Suprapubic skin (tissue), 4 donors: ENCODE results near the gene LCMT1. TPM values are rescaled to one million over a fixed set of nuclear protein-coding genes. Genes with fewer than 3 reads are reported as not detected.

Experiments
- DNase-seq, 2 donors: peaks; one replicate each; pipeline ENCODE4 v3.0.0-alpha.2; 2019; ENCODE audit warnings: low spot score in 2 of 2
- H3K27ac ChIP-seq: fragments of 200-600 bp; sonication (generic); one replicate; pipeline ENCODE4 v1.5.1; 2019
- H3K27me3 ChIP-seq: fragments of 200-600 bp; sonication (generic); one replicate; pipeline ENCODE4 v1.5.1; 2019
- H3K36me3 ChIP-seq: fragments of 200-600 bp; sonication (generic); one replicate; pipeline ENCODE4 v1.5.1; 2019
- H3K4me1 ChIP-seq: fragments of 200-600 bp; sonication (generic); one replicate; pipeline ENCODE4 v1.5.1; 2019
- H3K4me3 ChIP-seq: fragments of 200-600 bp; sonication (generic); one replicate; pipeline ENCODE4 v1.5.1; 2019; ENCODE audit warnings: mild to moderate bottlenecking
- H3K9me3 ChIP-seq: fragments of 200-600 bp; sonication (generic); one replicate; pipeline ENCODE4 v1.5.1; 2019
- CTCF ChIP-seq, 2 donors: fragments of 200-600 bp in 1 of 2; fragments of 450-650 bp in 1 of 2; sonication (generic) in 1 of 2; IDR thresholded peaks; one replicate each; pipeline ENCODE4 v1.5.1; 2016 to 2019; ENCODE audit warnings: antibody characterized with exemption in 2 of 2, mild to moderate bottlenecking in 1 of 2, moderate library complexity in 1 of 2
- EP300 ChIP-seq: sonication (generic); formaldehyde crosslinking; IDR thresholded peaks from one replicate; pipeline ENCODE4 v1.6.1; 2017; ENCODE audit warnings: antibody characterized with exemption
- POLR2A ChIP-seq, 2 donors: fragments of 450-650 bp; IDR thresholded peaks; one replicate each; pipeline ENCODE4 v1.6.1; 2017; ENCODE audit warnings: antibody characterized with exemption in 2 of 2, mild to moderate bottlenecking in 2 of 2, moderate library complexity in 2 of 2
- POLR2AphosphoS5 ChIP-seq, 3 donors: sonication (generic); formaldehyde crosslinking; IDR thresholded peaks; one replicate each; pipeline ENCODE4 v1.6.1; 2017; ENCODE audit warnings: antibody characterized with exemption in 3 of 3
- WGBS: methylation state at CpG from one replicate; pipeline ENCODE4 v1.1.5; 2018; 5-methylcytosine and 5-hydroxymethylcytosine counted together
- total RNA-seq, 4 donors: library from RNA; depleted of rRNA; stranded (reverse); fragments of >200 nt; gene quantifications; one replicate each; pipeline ENCODE4 v1.1.0, GENCODE V29; 2016

Gene LCMT1
- total RNA-seq, 4 donors from 2014 or later: 41.2 to 54.3 (median 42.8) TPM

GRCh38 chr16:25084797-25085196 is 26.7 kb upstream of the LCMT1 start:
- Histone ChIP-seq H3K36me3 (no peaks in the 10 kb centered on the region), H3K27me3 (no peaks in the 10 kb centered on the region), H3K4me1 (no peaks in the 10 kb centered on the region), H3K27ac (no peak overlapping the region), H3K9me3 (no peaks in the 10 kb centered on the region), H3K4me3 (no peak overlapping the region)
- no peak for DNase-seq
- no peak for TF ChIP-seq EP300
- TF ChIP-seq POLR2AphosphoS5 (IDR thresholded peaks at IDR 0.05): no peak
- no peak for TF ChIP-seq POLR2A (IDR thresholded peaks at IDR 0.05)
- no peak for TF ChIP-seq CTCF (IDR thresholded peaks at IDR 0.05)
- 75% methylated on average over 6 of the region's 6 CpGs for WGBS

- TF ChIP-seq CTCF (IDR thresholded peaks at IDR 0.05) (no peak), POLR2A (IDR thresholded peaks at IDR 0.05) (no peak), EP300 (no peak), POLR2AphosphoS5 (IDR thresholded peaks at IDR 0.05) (no peak)
- DNase-seq: no peak
- 73% methylated on average over 5 of the region's 5 CpGs for WGBS
- H3K27me3 ChIP-seq: no peaks in the 10 kb centered on the region
- no peaks in the 10 kb centered on the region for H3K9me3 ChIP-seq
- no peak overlapping the region for H3K27ac ChIP-seq
- no peaks in the 10 kb centered on the region for H3K36me3 ChIP-seq
- no peak overlapping the region for H3K4me3 ChIP-seq
- H3K4me1 ChIP-seq: no peaks in the 10 kb centered on the region
Observed at GRCh38 chr16:25087761-25088160, 23.8 kb upstream of the LCMT1 start.

GRCh38 chr16:25089351-25089750 is 22.2 kb upstream of the LCMT1 start:
- Histone ChIP-seq H3K4me3 (no peak overlapping the region), H3K9me3 (no peaks in the 10 kb centered on the region), H3K27me3 (no peaks in the 10 kb centered on the region), H3K4me1 (no peaks in the 10 kb centered on the region), H3K36me3 (no peaks in the 10 kb centered on the region), H3K27ac (no peak overlapping the region)
- no peak for TF ChIP-seq POLR2A (IDR thresholded peaks at IDR 0.05)
- no peak for TF ChIP-seq EP300
- TF ChIP-seq POLR2AphosphoS5 (IDR thresholded peaks at IDR 0.05): no peak
- TF ChIP-seq CTCF (IDR thresholded peaks at IDR 0.05): no peak
- no peak for DNase-seq
- WGBS: 69% methylated on average over 5 of the region's 5 CpGs

- Histone ChIP-seq H3K27me3 (no peaks in the 10 kb centered on the region), H3K4me1 (no peaks in the 10 kb centered on the region), H3K27ac (no peak overlapping the region), H3K4me3 (no peak overlapping the region), H3K36me3 (no peaks in the 10 kb centered on the region), H3K9me3 (no peaks in the 10 kb centered on the region)
- 80% methylated on average over 10 of the region's 10 CpGs for WGBS
- TF ChIP-seq EP300: no peak
- TF ChIP-seq POLR2AphosphoS5 (IDR thresholded peaks at IDR 0.05): no peak
- no peak for TF ChIP-seq POLR2A (IDR thresholded peaks at IDR 0.05)
- no peak for TF ChIP-seq CTCF (IDR thresholded peaks at IDR 0.05)
- DNase-seq: no peak
Observed at GRCh38 chr16:25092441-25092840, 19.1 kb upstream of the LCMT1 start.

- DNase-seq: no peak
- 79% methylated on average over 10 of the region's 10 CpGs for WGBS
- TF ChIP-seq CTCF (IDR thresholded peaks at IDR 0.05): no peak
- TF ChIP-seq POLR2A (IDR thresholded peaks at IDR 0.05): no peak
- no peak for TF ChIP-seq EP300
- TF ChIP-seq POLR2AphosphoS5 (IDR thresholded peaks at IDR 0.05): no peak
- H3K4me1 ChIP-seq: no peaks in the 10 kb centered on the region
- no peak overlapping the region for H3K4me3 ChIP-seq
- no peaks in the 10 kb centered on the region for H3K27me3 ChIP-seq
- H3K36me3 ChIP-seq: no peaks in the 10 kb centered on the region
- H3K27ac ChIP-seq: no peak overlapping the region
- no peaks in the 10 kb centered on the region for H3K9me3 ChIP-seq
Observed at GRCh38 chr16:25093208-25094061, 18.1 kb upstream of the LCMT1 start.
